ENCODE measurements around the gene PWWP2B.

The PWWP2B gene

DNA sequence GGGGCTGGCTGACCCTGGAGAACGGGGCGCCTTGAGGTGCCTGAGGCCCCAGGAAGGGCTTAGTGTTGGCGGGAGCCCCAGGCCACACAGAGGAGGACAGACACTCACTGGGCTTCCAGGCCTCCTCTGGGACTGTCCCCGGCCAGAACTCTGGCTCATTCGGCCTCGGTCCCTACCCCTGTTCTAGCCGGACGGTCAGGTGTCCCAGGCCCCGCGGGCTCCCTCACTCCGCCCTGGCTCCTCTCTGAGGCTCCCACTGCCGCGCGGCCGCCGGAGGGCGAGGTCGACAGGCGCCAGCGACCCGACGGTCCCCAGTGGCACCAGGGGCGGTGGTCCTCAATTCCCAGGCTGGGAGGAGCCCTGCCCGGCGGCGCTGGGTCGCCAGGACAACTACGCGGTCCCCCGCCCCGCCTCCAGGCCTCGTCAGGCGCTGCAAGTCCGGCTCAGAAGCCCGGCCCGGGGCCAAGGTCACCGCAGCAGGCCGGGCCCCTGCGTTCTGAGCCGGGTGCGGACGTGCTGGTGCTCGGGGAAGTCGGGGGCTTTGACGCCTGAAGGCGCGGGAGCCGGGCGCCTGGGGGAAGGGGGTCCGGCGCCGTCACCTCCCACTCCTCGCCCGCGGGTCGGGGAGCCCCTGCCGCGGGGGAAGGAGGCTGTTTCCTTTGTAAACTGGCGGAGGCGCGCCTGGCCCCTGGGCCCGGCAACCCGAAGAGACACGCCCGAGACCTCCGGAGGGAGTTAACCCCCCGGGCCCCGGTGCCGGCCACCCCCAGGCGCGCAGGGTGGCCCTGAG lies 1.1 kb upstream of the PWWP2B start:
- no peak for DNase-seq

DNA sequence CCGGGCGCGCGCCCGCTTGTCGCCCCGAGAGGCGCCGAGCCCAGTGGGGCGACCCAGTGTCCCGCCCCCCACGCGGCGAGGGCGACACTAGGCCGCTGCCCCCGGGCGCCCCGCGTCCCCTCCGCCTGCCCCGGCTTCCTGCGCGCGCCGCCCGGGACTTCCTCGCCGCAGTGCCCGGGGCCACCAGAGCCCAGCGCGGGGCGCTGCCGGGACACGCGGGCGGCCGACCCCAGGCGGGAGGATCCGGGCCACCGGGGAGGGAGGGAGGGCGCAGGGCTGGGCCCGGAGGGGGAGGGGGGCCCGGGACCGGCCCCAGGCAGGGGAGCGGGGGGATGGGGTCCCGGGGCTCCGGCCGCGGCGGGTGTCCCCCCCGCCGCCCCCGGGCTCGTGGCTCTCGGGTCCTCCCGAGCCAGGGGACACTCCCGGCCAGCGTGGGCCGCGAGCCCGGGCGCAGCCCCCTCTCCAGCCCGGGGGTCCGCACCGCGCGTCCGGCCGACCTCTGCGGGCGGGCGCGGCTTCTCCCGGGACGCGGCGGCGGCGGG lies 435 bp upstream of the PWWP2B start:
- DNase-seq: no peak

DNA sequence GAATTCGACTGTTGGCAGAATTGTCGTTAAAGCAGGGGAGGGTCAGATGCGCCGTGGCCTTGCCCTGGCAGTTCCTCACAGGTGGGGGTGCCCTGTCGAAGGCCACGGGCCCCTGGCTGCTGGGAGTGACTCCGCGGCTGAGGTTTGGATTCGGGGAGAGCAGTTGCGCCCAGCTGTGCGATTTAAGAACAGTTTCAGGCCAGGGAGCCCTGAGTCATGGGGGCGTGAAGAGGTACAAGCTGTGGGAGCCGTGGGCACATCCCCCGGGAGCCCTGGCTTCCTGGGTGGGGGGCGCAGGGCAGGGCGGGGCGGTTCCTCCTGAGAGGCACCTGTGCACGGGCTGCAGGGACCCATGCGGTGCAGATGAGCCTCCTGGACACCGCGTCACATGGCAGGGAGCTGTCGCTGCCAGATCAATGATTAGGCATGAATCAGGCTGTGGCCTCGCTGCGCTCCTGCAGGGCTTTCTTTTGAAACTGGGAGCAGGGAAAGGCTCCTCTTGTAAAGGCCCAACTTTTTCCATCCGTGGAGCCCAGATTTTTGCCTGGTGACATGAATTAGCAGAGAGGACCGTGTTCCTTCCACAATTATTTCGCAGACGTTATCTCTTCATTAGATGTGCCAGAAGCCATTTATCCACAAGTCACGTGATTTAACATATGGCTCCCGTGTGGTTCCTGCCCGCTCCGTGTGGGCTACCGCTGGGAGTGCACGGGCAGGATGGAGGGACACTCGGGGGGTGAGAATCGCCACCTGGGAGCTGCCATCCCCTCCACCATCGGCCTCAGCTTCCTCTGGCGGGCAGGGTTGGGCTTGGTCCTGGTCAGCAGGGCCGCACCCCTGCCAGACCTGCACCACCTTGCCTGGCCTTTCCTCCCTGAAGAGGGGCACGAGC lies 918 bp downstream of the PWWP2B start:
- DNase-seq: no peak

GRCh38 chr10:132398566-132398991 lies 1.6 kb downstream of the PWWP2B start:
- no peak for DNase-seq

- DNase-seq: no peak
Measured at GRCh38 chr10:132399117-132400035, 2.4 kb downstream of the PWWP2B start.

DNA sequence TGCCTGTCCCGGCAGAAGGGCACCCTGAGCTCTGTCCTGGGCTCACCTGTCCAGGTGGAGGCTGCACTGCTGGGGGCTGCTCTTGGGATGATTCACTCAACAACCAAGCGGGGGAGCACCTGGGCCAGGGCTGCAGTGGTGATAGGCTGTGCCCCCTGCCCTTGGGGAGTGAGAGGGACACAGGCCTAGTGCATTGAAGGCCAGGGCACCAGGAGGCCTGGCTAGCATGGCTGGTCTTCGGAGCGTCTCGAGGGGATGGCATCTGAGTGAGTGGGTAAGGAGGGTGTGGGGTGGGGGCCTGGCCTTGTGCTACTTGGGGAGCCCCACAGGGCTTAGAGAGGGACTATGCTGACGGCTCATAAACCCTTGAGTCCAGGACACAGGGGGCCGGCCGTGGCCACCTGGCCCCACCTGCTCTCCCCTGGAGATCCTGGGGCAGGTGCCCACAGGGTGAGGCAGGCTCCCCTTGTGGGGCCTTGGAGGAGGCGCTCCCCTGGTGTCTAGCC lies 3.1 kb downstream of the PWWP2B start:
- DNase-seq: no peak

DNA sequence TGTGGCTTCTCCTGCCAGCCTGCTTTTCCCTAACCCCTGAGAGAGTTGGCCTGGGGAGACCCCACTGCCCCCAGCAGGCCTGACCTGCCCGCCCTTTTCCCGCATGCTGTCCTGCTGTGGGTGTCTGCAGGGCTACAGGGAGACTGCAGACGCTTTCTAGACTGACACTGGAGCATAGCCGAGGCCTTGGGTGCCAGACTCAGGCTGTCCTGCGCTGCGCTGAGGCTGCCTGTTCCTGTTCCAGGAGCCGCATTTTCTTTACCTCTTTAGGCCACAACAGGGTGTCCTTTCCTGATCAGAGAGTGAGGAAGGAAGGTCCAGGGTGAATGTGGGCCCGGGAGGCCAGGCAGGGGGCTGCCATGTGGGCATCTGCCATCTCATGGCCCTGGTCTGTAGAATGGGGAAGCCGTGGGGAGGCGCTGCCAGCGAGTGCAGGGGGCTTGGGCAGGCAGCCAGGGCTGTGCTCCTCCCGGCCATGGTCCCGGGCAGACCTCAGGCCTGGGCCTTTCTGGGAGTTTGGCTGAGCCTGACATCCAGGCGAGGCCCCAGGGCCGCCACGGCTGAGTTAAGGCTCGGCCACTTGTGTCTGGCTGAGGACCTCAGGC lies 3.6 kb downstream of the PWWP2B start:
- DNase-seq: no peak

- DNase-seq: no peak
Measured at GRCh38 chr10:132401401-132402118, 4.6 kb downstream of the PWWP2B start.

DNA sequence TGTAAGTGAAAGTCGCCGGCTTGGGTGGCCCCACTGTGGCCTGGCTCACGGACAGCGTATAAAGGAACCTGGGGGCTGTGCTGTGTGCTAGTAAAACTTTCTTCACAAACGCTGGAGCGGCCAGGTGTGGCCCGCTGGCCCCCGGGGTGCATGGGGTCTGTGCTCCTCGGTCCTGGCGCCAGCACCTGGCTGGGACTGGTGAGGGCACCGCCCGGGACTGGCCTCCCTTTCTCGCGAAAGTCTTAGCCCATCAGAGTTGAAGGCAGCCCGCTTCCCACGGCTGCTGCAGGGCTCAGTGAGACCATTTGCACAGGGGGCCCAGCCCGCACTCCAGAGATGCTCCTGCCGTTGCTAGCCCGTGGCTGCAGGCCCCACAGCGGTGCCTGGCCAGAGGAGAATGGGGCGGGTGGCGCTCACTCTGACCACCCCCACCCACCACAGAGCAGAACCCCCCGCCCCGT lies 5.8 kb downstream of the PWWP2B start:
- DNase-seq: no peak

DNA sequence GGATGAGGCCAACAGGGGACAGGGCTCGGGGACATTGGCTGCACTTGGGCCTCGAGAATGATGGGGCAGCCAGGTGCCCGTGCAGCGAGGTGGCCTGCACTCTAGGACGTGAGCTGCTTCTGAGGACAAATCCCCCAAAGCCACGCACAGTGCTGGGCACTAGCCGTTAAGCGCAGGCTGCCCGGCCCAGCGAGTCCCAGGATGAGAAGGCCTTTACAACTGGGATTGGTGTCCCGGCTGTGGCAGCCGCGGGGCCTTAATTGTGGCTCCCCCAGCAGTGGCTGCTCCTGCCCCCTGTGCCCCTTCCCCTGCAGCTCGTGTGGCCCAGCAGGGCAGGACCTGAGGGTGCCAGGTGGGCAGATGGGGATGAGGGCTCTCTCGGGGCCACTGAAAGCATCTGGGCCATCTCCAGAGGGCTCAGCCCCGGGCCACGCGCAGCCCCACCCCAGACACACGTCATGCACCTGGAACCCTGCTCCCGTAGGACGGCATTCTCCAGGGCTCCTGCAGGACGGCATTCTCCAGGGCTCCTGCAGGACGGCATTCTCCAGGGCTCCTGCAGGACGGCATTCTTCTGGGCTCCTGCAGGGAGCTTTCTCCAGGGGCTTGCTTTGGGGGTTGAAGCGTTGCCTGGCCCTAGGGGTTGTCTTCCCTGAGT lies 6.6 kb downstream of the PWWP2B start:
- no peak for DNase-seq

DNA sequence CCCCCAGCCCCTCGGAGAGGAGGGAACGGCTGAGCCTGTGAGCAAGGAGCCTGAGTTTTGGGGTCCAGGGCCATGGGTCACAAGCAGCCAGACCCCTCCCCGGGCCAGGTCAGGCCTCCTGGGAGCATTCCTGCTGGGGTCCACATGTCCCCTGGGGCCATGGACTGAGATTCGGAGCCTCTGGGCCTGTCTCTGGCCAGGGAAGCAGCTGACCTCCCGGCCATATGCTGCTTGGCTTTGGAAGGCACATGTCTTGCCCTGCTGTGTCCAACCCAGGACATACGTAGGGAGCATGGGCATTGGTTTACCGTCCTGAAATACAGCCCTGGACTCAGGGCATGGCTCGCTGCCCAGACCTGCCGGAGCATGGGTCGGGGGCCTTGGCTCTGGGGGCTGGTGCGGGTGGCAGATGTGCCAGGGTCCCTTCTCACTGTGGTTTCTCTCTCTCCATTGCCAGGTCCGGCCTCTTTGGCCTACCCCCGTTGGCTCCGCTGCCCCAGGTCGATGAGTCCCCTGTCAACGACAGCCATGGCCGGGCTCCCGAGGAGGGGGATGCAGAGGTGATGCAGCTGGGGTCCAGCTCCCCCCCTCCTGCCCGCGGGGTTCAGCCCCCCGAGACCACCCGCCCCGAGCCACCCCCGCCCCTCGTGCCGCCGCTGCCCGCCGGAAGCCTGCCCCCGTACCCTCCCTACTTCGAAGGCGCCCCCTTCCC lies 7.3 kb downstream of the PWWP2B start:
- no peak for DNase-seq

DNA sequence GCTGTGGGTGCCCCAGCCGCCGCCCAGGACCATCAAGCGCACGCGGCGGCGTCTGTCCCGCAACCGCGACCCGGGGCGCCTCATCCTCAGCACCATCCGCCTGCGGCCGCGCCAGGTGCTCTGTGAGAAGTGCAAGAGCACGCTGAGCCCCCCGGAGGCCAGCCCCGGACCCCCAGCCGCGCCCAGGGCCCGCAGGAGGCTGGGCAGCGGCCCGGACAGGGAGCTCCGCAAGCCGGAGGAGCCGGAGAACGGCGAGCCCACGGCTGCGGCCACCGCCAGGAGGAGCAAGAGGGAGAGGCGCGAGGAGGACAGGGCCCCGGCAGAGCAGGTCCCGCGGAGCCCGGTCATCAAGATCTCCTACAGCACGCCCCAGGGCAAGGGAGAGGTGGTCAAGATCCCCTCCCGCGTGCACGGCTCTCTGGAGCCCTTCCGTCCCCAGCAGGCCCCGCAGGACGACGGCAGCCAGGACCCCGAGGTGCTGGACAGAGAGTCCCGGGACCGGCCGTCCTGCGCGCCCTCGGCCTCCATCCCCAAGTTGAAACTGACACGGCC lies 8.0 kb downstream of the PWWP2B start:
- DNase-seq: no peak

- DNase-seq: no peak
Measured at GRCh38 chr10:132405463-132405991, 8.5 kb downstream of the PWWP2B start.

DNA sequence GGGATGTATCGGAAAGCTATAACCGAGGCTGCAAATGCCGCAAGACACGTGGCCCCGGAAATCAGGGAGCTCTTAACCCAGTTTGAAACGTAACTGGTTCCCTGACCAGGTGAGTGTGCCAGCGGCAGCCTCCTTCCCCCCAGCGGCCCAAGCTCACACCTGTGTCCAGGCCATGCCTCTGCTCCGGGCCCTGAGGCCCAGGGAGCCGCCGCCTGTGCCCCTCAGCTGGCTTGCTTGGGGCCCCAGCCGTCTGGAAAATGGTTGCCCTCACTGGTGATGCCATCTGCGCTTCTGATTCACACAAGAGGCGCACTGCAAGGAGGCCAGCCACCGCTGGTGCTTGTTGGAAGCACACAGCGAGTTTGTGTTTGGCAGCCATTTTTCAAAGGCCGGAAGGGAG lies 9.2 kb downstream of the PWWP2B start:
- DNase-seq: no peak

DNA sequence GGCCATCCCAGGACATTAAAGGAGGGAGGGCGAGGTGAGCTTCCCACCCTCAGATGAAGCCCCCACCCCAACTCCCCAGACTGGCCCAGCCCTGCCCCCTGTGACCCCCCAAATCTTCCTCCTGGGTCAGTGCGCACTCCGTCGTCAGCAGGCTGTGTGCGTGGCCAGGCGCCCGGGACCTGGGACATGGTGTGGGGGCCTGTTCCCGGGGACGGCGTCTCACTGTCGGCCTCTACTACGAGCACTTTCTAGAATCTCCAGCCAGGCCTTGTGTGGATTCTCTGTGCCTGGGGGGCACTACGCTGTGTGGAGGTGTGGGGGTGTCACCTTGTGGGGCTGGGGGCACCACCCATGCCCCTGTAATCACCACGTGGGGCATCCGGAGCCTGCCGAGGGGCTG lies 9.8 kb downstream of the PWWP2B start:
- DNase-seq: no peak

DNA sequence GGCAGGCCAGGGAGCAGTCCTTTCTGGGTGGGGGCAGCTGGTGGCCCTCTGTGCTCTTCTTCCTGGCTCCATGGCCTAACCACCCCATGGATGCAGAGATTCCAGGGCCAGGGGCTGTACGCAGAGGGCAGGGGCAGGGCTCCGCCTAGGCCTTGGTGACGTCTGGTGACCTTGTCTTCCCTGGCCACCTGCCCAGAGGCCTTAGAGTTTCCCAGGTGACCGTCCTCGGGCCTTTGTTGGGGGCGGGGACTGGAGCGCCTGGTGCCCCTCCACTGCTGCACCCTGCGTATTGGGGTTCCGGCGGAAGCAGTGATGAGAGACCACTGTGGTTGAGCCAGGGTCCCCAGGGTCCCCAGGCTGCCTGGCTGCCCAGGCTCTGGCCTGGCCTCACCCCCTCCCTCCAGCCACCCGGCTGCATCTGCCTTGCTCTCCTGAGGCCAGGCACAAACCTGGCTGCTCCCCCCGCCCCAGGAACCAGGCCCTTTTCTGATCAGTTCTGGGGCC lies 10.3 kb downstream of the PWWP2B start:
- DNase-seq: no peak

- DNase-seq: no peak
Measured at GRCh38 chr10:132407846-132408278, 10.9 kb downstream of the PWWP2B start.

DNA sequence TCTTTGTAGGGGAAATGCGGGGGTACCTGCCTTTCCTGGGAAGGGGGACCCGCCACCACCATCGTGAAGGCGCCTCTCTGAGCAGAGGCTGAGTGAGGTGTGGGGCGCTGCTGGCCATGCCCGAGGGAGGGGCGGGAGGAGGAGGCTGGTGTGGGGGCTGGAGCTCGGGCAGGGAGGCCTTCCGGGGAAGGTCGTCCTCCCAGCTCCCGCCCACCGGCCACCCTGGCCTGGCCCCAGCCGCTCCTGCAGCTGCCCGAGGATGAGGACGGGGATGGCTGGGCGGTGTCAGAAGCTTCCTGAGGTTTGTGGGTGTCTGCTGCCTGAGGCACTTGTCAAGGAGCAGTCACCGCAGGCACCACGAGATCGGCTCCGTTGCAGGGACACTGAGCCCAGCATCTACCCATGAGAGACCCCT lies 11.4 kb downstream of the PWWP2B start:
- no peak for DNase-seq

All from SIG-M5 (cell line).